CD4-positive, alpha-beta T cell treated with Interferon alpha-2 for 1 hour (primary cell): ENCODE results near the gene HSBP1.

Experiments
- DNase-seq, 2 donors: peaks; one replicate each; pipeline ENCODE4 v3.0.0-alpha.2; 2020 to 2022

HSBP1 gene

GRCh38 chr16:83804366-83804765 is 3.4 kb upstream of the HSBP1 start:
- DNase-seq = no peak

DNA sequence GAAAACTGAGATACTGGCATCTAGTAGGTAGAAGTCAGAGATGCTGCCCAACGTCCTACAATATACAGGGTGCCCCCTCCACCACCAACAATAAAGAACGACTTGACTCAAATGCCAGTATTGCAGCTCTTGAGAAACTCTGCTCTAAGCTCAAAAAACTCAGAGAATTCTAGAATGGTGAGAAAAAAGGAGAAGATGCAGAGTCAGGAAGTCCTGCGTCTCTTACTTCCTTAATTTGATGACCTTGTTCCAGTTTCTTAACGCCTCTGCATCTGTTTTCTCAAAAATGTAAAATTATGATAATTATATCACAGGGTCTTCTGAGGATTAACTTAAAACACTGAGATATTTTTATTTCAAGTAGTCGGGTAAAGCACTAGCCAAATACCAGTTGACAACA is 1.7 kb upstream of the HSBP1 start:
- DNase-seq = peak in 1 of 2 donors; percentile 3

DNA sequence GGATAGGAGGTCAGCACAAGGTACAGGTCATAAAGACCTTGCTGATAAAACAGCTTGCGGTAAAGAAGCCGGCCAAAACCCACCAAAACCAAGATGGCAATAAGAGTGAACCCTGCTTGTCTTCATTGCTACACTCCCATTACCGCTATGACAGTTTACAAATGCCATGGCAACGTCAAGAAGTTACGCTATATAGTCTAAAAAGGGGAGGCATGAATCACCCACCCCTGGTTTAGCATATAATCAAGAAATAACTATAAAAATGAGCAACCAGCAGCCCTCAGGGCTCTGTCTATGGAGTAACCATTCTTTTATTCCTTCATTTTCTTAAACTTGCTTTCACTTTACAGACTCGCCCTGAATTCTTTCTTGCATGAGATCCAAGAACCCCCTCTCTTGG is 1.0 kb upstream of the HSBP1 start:
- no peak for DNase-seq

GRCh38 chr16:83807327-83807709 is 460 bp upstream of the HSBP1 start:
- no peak for DNase-seq

DNA sequence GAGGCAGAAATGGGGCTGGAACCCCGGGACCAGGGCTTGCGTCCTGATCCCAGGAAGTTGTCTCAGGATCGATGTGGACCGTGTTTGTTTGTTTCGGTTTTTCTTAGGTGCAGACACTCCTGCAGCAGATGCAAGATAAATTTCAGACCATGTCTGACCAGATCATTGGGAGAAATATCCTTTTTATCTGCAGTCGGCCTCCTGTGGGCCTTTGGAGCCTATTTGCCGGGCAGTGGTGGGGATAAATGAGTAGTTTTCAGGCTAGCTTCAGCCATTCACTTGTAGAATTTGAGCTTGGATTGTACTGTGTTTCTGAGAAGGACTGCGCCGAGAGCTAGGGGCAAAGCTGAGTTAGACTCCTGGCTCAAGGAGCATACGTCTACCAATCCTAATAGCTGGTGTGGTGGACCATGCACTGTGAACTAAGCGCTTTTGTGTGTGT is 816 bp downstream of the HSBP1 start:
- DNase-seq = no peak

GRCh38 chr16:83809092-83809491 is 1.3 kb downstream of the HSBP1 start:
- no peak for DNase-seq

DNA sequence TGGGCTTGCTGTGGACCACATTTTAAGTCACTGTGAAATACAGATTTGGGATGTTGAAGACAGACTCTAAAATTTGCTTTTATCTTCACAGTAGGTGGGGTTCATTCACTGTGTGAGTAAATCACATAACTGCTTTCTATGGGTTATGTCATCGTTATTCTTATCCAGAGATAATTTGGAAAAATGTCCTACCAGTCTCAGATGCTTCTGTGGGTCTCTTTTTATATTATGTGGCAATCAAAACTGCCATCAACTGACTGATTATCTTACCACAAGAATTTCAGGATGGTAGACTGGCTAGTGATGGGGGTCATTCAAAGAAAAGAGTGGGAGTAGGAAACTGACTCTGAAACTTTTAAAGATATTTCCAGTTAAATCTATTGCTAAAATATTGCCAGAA is 3.1 kb downstream of the HSBP1 start:
- no peak for DNase-seq

DNA sequence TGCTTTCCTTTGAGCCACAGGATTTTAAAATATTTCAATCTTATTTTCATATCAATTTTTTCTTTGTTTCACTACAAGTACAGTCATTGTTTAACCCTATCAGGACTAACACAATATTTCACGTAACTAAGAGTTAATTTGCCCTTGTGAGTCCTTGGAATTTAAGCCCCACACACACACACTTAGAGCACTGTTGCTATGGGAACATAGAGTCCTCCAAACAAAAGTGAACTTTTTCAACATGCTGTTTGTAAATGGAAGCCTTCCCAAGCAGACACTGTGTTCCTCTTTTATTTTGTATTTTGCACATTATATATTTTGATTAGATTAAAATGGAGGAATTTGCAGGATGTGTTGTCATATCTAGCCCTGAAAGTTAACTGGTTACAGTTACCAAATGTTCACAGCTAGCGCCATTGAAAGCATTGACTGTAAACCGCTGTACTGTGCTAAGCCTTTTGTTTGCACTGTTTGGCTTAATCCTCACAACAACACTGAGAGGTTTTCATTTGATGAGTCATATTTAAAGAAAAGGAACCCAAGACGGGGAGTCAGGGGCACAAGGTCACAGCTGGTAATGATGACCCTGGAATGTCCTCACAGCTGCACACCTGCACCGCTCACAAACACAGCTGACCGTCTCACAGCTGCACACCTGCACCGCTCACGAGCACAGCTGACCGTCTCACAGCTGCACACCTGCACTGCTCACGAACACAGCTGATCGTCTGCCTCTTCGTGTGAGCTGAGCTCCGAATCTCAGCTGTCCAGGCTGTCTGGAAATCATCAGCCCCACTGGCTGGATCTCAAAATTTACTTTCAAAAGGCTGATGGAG is 6.3 kb downstream of the HSBP1 start:
- no peak for DNase-seq

DNA sequence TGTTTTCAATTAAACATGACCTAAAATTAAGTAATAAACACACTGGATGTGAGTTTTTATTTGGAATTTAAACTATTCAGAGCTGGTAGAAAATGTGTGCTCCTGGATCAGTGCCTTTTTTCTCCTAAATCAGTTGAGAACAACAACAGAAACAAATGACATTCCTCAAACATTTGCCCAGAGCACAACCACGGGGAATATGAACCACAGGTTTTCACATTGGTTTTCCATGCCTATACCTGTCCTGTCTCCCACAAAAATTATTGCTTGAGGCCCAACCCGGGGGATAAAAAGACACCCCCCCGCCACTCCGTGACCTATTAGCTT is 6.8 kb downstream of the HSBP1 start:
- no peak for DNase-seq

GRCh38 chr16:83817022-83817421 is 9.2 kb downstream of the HSBP1 start:
- DNase-seq = no peak

DNA sequence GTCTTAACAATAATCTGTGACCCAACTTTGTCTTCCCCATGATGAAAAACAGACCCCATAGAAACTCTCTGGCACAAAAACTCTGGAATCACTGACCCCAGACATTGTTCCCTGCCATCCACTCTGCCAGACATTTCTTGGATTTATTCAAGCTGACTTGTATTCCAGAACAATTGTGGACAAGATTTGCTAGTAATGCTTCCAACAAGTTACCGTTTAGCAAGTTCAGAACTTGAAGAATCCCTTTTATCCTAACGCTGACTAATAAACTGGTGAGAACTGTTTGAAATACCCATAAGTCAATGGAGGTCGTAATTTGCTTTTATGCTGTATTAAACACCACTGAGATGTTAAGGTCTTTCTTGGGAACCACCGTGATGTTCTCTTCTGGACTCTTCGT is 10.5 kb downstream of the HSBP1 start:
- DNase-seq = no peak

GRCh38 chr16:83819361-83819760 is 11.6 kb downstream of the HSBP1 start:
- no peak for DNase-seq

- peak; percentile 70 to 78 for DNase-seq
These were observed 18.6 kb downstream of the HSBP1 start for GRCh38 chr16:83826146-83826913.

GRCh38 chr16:83830091-83830768 is 22.5 kb downstream of the HSBP1 start:
- no peak for DNase-seq

DNA sequence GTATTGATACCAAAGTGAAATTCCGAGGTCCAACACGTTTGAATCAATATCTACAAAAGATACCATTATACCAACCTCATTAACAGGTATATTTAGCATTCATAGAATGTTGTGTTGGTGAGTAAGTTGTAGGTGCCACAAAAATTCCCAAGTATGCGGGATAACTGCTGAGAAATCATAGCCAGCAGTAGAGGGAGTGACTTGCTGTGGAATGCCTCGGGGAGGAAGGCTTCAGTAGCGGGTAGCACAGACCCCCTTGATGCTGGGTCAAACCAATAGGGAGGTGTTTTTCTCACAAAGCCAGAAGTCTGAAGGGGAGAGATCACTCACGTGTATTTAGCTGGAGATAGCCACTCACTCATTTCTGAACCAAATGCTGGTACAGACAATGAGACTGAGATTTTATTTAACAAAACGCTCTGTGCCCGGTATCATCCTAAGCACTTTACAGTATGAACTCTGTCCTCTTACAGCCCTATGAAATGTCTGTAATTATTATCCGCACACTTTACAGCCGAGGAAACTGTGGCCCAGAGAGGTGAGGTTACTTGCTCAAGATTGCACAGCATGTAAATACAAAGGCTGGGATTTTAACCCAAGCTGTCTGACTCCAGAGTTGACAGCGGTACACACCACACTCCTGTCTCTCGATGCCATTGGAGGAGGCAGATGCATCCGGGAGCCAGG is 23.1 kb downstream of the HSBP1 start:
- no peak for DNase-seq

GRCh38 chr16:83831456-83831987 is 23.7 kb downstream of the HSBP1 start:
- no peak for DNase-seq

DNA sequence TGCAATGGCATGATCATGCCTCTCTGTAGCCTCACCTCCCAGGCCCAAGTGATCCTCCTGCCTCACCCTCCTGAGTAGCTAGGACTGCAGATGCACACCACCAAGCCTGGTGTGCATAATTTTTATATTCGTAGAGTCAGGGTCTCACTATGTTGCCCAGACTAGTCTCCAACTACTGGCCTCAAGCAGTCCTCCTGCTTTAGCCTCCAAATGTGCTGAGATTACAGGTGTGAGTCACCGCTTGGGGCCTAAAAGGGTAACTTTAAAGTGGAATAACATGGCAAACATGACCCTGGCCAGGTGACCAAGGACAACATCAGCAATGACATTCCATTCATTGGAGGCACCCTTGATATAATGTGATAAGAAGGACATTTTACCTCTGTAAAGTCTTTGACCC is 26.1 kb downstream of the HSBP1 start:
- DNase-seq = no peak

DNA sequence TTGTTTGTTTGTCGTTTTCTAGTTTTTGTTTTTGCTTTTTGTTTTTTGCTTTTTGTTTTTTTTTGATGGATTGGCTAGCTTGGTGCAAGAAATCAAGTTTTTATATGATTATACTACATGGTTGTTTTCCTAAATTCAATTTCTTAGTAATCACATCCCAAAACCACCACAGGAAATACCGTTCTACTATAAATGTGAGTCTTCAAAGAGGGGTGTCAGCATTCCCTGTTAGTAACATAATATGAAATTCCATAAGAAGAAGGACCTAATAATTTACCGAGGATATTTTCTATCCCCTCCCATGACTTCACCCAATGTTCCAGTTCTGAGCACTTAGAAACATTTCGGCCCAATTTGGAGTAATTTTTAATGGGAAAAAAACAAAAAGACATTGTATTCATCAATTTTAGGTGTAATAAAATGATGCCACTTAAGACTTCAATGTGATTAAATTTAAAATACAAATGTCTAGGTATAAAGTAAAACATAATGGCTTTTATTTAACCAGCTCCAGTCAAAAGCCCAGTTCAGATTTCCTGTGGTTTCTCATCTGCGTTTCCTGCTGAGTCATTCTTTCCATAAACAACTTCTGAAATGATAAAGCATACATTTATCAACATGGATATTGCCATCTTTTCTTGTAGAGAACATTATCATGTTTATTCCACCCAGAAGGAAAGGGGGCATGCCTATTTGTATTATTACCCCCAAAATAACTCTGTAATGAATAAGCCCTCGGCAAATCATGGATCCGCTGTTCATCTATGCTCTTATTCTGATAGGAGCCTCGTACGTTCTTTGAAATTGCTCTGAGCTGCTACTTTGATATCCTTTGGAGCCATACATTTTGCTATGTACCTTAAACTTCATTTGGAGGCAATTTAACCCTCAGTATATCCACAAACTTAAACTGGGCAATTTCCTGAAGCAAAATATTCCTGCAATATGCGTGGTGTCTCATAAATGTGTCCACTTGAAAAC is 28.1 kb downstream of the HSBP1 start:
- peak in 1 of 2 donors; percentile 17 for DNase-seq

DNA sequence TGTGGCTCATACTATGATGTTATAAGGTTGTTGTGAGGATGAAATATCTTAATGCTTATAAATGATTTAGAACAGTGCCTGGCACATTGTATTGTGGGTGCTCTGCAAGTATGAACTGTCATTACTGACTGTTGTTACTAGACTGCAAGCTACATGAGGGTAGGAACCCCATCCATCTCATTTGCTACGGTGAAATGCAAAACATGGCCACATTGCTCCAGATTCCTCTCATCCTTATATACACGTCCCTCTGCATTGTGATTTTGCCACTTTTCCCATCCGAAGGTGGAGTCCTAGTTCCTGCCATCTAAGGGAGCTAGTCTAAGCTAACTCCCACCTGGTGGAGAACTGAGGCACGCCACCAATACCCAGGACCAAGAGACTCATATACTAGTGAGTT is 29.8 kb downstream of the HSBP1 start:
- no peak for DNase-seq

DNA sequence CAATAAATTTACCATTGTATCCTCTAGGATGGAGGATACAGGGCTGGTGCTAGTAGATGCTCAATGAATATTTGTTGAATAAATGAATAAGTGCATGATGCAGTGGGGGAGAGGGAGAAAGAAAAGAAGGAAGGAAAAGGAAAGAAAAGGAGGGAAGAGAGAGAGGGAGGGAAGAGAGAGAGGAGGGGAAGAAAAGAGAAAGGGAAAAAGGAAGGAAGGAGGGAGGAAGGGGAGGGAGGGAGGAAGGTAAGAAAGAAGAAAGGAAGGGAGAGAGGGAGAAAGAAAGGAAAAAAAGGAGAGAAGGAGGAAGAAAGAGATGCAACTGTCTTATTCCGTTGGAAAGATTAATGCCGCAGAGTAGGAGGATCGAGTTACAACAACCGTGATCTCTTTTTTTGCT is 30.4 kb downstream of the HSBP1 start:
- no peak for DNase-seq

GRCh38 chr16:83839561-83839960 is 31.8 kb downstream of the HSBP1 start:
- no peak for DNase-seq
